HG03280 (cell line): ENCODE measurements around the gene SLC1A1.
"Not testable (repeated sequence)": the region's sequence is repeated elsewhere in the genome, so short reads cannot be mapped to it uniquely, and the experiment has no call there.

ENCODE experiments used
- ATAC-seq: cut with Tn5 transposase; IDR thresholded peaks from one replicate; pipeline ENCODE4 v1.9.1; 2021; ENCODE audit warnings: mild to moderate bottlenecking, moderate library complexity; ENCODE audit not compliant: unreplicated experiment

SLC1A1 gene

DNA sequence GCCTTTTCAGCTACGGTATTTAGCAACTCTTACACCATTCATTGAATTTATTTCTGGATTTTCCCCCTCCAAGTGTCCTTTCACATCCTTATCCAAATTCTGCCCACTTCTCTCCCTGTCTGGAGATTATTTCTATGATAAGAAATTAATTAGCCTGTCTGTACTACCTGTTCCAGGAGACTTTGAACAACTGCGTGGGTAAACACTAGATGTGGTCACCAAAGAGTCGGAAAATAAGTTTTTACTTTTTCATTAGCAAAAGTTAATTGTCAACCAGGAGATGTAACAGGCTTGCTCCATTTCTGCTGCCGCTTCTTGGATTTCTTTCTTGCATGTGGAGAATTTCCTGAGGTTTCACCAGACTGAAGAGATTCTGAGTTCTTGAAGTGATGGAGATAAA lies 14.0 kb downstream of the SLC1A1 start:
- ATAC-seq: no peak

DNA sequence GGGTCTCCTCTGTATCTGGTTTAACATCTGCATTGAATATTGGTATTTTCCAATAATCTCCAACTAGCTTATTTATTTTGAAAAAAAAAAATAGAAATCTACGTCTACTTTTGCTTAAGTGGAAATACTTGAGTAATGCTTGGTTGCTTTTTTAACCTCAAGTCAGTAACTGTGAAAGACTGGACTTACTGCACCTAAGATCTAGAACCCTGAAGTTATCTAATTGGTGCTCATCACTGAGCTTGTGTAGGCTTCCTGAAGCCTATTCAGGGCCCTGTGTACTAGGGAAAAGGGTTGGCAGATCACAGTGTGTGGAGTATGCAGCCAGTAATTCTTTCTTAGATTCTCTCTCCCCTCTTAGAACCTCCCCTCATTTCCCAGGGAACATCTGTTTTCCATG lies 16.2 kb downstream of the SLC1A1 start:
- no peak for ATAC-seq

DNA sequence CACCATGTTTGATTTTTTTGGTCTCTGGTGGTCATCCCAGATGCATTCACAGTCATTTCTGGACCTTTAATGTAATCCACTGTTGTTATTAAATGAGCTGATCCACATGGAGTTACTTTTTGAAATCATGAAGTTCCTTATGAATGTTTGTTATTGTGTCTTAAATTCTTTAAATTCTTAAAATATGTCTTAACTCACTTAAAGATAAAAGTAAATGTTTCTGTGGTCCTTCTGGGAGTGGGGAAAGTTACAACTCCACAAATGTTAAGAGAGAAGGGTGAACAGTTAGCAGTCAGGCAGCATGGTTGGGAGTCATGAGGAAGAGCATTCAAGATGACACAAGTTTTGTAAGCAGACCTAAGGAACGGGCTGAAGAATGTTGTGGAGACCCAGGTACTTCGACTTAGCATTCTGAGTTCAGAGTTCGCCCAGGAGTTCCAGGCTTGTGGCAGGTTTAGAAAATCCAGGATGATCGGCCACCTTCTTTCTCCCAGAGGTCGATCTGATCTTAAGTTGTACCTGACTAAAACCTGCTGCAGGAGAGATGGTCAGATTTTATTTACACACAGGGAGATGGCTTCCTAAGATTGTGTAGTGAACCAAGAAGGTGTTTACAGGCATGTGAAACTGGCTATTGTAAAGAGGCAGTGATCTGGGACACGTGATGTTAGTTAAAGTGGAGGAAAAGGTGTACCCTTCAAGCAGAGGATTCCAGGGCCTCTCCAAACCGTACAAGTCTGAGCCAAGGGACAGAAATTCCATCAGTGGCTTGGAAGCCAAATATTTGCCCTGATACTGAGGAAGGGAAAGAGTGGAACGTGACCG lies 17.2 kb downstream of the SLC1A1 start:
- no peak for ATAC-seq

DNA sequence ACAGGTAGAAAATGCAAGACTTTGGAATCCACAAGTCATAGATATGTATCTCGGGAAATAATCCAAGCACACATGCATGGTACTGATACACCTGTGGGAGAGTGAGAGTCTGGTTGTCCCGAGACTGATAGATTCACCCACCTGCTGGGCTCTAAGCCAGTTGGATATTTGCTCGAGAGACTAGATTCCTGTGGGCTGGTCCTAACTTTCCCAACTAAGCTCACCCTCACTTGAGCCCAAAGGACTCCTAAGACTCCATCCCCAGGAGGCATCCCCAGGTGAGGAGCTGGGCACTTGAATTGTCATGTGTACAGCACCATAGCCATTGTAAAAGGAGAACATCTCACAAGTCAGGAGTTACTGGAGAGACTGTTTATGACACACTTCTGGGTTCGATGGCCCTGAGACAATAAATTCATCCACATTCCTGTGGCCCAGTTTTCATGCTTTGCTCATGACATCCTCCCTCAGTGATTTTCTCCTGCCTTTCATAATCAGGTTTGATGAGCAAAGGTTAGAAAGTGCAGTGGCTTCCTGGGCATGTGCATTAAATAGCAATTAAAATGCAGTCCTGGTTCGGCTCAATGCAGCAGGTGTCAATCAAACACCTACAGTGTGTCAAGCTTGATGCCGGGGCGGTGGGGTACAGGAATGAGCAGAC lies 18.1 kb downstream of the SLC1A1 start:
- ATAC-seq: no peak

DNA sequence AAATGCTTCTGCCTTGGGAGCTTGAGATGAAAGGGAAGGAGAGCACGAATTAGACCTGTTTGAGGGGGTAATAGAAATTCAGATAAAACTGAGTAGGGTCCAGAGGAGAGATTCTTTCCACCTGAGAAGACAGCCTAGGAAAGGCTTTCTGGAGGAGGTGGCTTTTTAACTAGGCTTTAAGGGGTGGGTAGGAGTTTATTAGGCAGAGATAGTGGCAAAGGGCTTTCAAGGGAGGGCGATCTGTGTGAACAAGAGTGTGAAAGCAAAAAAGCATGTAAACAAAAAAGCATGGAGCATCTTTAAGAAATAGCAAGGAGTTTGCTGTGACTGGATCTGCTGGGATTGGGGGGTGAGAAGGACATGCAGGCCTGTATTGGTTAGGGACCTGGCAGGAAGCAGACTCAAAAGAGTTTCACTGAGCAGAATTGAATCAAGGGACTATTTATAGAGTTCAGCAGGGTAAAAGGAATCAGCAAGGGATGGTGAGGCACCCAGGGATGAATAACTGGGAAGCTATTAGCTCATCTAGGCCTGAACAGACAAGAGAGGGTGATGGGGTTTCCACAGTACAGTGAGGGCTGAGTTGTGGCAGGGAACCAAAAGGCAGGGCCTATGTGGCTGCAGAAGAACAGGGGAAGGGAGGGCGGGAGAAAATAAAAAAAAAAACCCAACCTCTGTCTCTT lies 18.8 kb downstream of the SLC1A1 start:
- no peak for ATAC-seq

DNA sequence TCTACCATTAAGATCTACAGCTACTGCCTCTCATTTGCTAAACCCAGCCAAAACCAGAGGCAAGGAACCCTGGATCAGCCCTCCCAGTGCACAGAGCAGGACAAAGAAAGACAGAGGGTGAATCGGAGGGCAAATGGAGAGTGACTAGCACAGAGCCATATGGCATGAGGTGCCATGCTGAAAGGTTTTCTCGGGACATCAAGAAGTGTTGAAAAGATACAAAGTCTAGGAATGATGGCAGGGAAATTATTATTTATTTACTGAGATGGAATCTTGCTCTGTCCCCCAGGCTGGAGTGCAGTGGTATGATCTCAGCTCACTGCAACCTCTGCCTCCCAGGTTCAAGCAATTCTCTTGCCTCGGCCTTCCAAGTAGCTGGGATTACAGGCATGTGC lies 19.3 kb downstream of the SLC1A1 start:
- no peak for ATAC-seq

DNA sequence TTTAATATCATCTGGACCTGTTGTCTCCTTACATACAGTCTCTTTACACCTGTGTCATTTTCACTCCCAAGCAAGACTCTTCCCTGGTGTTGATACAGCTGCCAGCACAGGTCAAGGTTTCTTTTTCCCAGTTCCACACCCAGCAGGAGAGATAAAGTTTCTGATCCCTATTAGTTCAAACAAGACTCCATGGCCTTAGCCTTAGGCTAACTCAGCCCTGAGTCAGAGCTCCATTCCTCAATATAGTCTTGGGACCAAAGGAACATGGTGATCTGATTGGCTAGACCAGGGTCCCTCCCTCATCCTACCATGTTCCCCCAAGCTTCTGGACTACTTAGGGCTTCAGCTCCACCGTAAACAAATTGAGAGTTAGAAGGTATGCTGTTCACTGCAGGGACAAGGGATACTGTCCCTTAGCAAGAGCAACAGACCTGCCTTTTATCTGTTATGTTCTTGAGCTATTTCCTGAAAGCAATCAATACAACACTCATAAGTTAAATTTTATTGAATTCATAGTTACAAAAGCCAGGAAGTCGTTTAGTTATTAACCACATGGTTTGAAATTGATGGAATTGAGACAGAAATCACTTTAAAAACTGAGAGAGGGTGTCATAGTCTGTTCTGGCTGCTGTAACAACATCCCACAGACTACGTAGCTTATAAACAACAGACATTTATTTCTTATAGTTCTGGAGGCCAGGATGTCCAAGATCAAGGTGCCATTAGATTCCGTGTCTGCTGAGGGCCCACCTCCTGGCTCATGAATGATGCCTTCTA lies 20.5 kb downstream of the SLC1A1 start:
- ATAC-seq: no peak

DNA sequence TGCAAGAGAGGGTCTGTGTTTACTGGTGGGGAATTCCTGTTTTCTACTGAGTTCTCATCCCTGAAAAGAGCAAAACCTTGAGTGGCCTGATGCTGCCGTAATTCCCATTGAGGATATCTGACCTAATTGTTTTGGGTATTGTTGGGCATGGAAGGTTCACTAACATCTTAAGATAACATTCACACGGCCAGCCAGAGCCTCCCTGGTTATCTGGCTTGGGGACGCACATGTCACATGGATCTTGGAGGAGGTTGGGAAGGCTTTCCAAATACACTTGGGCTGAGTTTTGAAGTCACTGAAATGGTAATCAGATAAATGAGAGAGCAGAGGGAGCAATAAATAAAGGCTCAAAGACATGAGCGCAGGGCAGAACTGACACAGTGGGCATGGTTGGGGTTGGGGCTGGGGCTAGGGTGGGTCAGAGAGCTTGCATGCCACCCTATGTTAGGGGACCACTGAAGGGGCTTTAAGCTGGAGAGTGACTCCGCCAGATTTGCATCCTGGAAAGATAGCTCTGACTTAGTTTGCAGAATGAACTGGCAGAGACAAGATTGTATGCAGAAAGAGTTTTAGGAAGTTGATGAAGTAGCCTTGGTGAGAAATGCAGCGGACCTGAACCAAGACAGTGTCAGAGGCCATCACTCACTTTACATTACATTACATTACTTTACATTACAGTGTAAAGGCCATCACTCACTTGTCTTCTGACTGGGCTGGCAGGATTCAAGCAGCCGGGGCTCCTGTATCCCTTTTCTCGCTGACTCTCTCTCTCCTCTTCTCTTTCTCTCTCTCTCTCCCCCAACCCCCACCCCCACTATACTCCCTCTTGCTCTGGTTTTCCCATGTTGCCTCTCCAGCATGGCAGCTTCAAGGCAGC lies 24.2 kb downstream of the SLC1A1 start:
- no peak for ATAC-seq

DNA sequence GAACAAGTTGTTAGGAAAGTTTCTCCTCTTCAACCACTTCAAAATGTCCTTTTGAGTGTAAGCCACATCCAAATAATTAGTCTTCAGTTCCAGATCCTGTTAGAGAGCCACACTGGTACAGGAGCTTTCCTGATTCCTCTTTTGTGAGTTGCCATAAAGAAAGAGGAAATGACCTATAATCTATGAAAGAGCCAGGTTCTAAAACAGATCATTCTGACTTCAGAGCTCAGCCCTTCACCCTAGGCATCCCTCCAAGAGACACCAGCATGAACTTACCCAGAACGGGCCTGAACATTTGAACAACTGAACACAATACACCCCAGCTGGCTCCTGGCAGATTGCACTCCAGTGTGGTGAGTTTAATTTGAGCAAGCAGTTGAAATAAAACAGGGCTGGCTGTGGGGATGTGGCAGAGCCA lies 25.7 kb downstream of the SLC1A1 start:
- ATAC-seq: no peak

DNA sequence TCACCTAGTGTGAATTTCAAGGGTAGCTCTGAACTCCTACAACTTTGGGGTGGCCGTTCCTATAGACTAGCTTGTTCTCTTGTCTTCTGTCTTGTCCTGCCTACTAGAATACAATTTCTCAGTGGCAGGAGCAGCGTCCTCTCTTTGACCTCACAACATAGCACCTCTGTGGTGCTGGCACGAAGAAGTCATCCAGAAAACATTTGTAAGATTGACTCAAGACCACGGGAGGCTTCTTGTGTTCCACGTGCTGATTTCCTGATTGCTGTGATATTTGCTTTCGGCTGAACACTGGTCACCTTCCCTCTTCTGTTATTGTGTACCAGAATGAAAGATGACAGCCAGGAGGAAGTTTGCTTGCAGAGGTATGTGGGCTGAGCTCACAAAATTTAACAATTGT lies 27.0 kb downstream of the SLC1A1 start:
- no peak for ATAC-seq

DNA sequence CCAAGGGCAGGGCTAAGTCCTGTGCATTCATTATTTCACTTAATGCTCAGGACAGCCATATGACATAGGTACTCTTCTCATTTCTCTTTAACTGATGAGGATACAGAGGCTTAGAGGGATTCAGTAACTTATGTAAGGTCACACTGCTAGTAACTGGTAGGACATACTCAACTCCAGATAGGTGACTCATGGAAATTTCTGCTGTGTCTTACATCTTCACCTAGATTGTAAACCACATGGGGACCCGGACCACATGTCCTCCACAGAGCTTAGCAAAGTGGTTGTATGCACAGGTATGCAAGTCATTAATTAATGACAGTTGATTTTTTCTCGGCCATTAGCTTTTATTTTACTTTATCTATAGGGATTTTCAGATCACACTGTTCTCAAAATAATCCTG lies 29.3 kb downstream of the SLC1A1 start:
- ATAC-seq: no peak

DNA sequence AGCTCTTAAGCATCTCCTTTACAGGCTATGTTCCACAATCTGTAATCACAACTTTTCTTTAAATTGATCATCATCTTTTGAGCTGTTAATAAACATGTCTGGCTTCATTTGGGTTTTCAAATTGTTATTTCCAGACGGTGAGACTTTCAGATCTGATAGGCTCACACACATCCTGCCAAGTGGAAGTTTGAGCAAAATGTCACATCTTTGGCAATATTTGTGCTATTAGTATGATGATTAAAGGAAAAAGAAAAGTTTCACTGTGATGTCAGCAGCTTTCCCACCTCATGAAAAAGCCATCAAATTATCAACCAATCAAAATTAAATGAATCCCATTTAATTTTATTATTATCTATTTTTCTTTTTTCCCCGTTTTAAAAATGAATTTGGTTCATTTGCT lies 29.8 kb downstream of the SLC1A1 start:
- no peak for ATAC-seq

DNA sequence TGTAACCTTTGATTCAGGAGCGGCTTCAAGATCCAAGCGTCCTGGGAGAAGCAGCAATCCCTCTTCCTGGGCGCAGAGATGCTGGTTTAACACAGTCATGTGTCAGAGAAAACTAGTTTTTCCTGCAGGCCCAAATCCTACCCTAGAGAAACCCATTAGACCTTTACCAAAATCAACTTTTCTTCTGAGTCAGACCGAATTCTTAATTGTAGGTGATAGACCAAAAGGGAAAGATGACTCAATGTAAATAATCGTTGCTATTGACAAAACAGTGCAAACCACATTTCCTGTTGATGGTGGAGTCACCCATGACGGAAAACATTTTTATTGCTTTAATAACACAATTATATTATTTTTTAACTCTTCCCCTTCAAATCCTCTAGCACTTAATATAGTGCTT lies 40.1 kb downstream of the SLC1A1 start:
- ATAC-seq: peak; percentile 48

DNA sequence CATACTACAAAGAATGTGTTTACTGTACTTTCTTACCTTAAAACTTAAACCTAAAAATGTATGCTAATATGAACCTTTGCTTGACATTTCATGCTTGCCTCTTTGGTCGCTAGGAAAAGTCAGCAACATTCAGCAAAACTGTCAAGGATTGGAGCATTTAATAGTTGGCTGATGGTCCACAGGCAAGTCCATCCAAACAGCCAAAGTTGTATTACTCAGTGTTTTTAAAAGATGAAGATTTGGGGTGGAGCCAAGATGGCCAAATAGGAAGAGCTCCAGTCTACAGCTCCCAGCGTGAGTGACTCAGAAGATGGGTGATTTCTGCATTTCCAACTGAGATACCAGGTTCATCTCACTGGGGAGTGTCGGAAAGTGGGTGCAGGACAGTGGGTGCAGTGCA lies 40.6 kb downstream of the SLC1A1 start:
- not testable (repeated sequence) for ATAC-seq

DNA sequence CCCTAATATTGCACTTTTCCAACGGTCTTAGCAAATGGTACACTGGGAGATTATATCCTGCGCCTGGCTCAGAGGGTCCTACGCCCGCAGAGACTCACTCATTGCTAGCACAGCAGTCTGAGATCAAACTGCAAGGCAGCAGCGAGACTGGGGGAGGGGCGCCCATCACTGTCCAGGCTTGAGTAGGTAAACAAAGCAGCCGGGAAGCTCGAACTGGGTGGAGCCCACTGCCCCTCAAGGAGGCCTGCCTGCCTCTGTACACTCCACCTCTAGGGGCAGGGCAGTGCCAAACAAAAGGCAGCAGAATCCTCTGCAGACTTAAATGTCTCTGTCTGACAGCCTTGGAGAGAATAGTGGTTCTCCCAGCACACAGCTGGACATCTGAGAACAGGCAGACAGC lies 41.1 kb downstream of the SLC1A1 start:
- not testable (repeated sequence) for ATAC-seq

DNA sequence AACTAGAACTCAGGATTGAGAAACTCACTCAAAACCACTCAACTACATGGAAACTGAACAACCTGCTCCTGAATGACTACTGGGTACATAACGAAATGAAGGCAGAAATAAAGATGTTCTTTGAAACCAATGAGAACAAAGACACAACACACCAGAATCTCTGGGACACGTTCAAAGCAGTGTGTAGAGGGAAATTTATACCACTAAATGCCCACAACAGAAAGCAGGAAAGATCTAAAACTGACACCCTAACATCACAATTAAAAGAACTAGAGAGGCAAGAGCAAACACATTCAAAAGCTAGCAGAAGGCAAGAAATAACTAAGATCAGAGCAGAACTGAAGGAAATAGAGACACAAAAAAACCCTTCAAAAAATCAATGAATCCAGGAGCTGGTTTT lies 43.6 kb downstream of the SLC1A1 start:
- not testable (repeated sequence) for ATAC-seq

DNA sequence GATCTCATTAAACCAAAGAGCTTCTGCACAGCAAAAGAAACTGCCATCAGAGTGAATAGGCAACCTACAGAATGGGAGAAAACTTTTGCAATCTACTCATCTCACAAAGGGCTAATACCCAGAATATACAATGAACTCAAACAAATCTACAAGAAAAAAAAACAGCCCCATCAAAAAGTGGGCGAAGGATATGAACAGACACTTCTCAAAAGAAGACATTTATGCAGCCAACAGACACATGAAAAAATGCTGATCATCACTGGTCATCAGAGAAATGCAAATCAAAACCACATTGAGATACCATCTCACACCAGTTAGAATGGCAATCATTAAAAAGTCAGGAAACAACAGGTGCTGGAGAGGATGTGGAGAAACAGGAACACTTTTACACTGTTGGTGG lies 45.9 kb downstream of the SLC1A1 start:
- not testable (repeated sequence) for ATAC-seq

DNA sequence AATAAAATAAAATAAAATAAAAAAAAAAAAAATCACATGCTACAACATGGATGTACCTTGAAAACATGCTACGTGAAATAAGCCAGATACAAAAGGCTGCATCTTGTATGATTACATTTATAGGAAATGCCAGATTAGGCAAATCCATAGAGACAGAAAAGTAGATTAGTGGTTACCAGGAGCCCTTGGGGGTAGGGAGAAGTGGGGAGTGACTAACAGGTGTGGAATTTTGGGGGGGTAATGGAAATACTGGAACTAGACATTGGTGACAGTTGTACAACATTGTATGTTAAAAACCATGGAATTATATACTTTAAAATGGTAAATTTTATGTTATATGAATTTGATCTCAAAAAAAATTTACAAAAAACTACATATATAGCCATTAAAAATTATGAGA lies 47.3 kb downstream of the SLC1A1 start:
- ATAC-seq: no peak

DNA sequence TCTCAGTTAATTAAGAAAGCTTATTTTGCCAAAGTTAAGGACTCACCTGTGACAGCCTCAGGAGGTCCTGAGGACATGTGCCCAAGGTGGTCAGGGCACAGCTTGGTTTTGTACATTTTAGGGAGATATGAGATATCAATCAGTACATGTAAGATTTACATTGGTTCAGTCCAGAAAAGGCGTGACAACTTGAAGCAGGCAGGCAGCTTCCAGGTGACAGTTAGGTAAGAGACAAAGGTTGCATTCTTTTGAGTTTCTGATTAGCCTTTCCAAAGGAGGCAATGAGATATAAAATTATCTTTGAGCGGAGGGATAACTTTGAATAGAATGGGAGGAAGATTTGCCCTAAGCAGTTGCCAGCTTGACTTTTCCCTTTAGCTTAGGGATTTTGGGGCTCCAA lies 47.8 kb downstream of the SLC1A1 start:
- no peak for ATAC-seq

DNA sequence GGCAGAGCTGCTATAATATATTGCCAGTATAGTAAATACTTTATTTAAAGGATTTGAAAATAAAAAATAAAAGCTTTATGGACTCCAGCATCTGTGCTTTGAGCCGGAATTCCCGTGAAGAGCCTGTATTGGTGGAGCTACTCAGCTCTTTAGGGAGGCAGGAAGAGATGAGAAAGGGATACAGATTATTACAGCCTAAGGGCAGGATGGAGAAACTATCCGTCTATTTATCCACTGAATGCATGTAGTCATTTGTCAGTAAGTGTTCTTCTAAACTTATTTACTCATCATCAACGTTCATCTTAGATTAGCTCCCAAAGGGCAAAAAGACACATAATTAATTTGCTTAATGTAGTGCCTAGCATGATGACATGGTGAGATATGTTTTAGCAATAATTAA lies 48.4 kb downstream of the SLC1A1 start:
- no peak for ATAC-seq
